NT2/D1 (cell line): ENCODE data around the gene ABCA2.

Experiments
- SUZ12 ChIP-seq: IDR thresholded peaks from 2 replicates; pipeline ENCODE4 v1.6.1; 2011; ENCODE audit not compliant: insufficient read length, insufficient read depth; ENCODE audit errors: extremely low read depth
- YY1 ChIP-seq: IDR thresholded peaks from 2 replicates; pipeline ENCODE4 v1.6.1; 2011; ENCODE audit not compliant: insufficient read length, insufficient read depth
- ZNF274 ChIP-seq: IDR thresholded peaks from 2 replicates; pipeline ENCODE4 v1.6.1; 2011; ENCODE audit warnings: mild to moderate bottlenecking, low read depth, low read length

GRCh38 chr9:136975644-136976043 lies 52.4 kb downstream of the ABCA2 start:
- TF ChIP-seq YY1 (no peak), ZNF274 (no peak), SUZ12 (no peak)
